ENCODE measurements around the gene ASB10.

ASB10 gene

DNA sequence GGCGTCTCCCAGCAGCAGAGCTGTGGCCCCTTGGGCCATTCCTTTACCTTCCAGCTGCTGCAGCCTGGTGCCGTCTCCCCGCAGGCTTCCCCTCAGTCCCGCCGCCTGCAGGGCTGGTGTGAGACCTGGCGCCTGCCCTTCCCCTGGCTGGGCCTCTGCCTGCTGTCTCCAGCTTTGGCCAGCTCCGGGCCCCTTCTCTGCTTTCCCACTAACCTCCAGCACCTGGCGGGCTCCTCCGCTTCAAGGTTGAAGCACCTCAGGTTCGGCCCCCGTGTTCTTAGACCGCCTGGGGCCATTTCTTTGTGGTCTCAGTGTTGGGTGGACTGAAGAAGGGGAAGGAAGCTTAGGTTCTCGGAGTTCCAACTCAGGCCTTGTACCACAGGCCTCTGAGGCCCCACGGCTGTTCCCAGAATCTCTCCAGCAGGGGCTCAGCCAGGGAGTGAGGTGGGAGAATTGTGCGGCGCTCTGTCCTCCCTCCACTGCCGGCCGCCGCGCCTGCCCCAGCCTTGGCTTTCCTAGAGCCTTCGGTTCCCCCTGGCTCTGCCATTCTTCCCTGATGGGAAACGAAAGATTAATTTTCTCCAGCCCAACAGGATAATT lies 49.9 kb downstream of the ASB10 start:
- H3K9ac ChIP-seq (ENCODE audit: low read length): no peak overlapping the region
- no peaks in the 10 kb centered on the region for H3K36me3 ChIP-seq (replicated peaks; ENCODE audit: low read depth, low read length)
- H3K27ac ChIP-seq (ENCODE audit: low read length): no peak overlapping the region
- no peaks in the 10 kb centered on the region for H3K4me1 ChIP-seq (ENCODE audit: low read length)
- H3K79me2 ChIP-seq (ENCODE audit: low read length): no peaks in the 10 kb centered on the region
- no peak overlapping the region for H3K4me3 ChIP-seq (ENCODE audit: low read length)
- TF ChIP-seq, protein P1, sequence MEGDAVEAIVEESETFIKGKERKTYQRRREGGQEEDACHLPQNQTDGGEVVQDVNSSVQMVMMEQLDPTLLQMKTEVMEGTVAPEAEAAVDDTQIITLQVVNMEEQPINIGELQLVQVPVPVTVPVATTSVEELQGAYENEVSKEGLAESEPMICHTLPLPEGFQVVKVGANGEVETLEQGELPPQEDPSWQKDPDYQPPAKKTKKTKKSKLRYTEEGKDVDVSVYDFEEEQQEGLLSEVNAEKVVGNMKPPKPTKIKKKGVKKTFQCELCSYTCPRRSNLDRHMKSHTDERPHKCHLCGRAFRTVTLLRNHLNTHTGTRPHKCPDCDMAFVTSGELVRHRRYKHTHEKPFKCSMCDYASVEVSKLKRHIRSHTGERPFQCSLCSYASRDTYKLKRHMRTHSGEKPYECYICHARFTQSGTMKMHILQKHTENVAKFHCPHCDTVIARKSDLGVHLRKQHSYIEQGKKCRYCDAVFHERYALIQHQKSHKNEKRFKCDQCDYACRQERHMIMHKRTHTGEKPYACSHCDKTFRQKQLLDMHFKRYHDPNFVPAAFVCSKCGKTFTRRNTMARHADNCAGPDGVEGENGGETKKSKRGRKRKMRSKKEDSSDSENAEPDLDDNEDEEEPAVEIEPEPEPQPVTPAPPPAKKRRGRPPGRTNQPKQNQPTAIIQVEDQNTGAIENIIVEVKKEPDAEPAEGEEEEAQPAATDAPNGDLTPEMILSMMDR (IDR thresholded peaks at IDR 0.05; ENCODE audit: low read depth, low read length): no peak
- no peak for TF ChIP-seq EZH2phosphoT487 (IDR thresholded peaks at IDR 0.05; ENCODE audit: low read depth)
- no peak overlapping the region for H3K4me2 ChIP-seq (ENCODE audit: low read length)
- no peak overlapping the region for H2AFZ ChIP-seq (ENCODE audit: low read depth, low read length)
- no peaks in the 10 kb centered on the region; the same call in 1 of the 2 replicates for H4K20me1 ChIP-seq (ENCODE audit: insufficient read depth, low read length)
- no peaks in the 10 kb centered on the region for H3K9me3 ChIP-seq (ENCODE audit: insufficient read depth, low read length)
- no peaks in the 10 kb centered on the region for H3K27me3 ChIP-seq (ENCODE audit: low read depth, low read length)

DNA sequence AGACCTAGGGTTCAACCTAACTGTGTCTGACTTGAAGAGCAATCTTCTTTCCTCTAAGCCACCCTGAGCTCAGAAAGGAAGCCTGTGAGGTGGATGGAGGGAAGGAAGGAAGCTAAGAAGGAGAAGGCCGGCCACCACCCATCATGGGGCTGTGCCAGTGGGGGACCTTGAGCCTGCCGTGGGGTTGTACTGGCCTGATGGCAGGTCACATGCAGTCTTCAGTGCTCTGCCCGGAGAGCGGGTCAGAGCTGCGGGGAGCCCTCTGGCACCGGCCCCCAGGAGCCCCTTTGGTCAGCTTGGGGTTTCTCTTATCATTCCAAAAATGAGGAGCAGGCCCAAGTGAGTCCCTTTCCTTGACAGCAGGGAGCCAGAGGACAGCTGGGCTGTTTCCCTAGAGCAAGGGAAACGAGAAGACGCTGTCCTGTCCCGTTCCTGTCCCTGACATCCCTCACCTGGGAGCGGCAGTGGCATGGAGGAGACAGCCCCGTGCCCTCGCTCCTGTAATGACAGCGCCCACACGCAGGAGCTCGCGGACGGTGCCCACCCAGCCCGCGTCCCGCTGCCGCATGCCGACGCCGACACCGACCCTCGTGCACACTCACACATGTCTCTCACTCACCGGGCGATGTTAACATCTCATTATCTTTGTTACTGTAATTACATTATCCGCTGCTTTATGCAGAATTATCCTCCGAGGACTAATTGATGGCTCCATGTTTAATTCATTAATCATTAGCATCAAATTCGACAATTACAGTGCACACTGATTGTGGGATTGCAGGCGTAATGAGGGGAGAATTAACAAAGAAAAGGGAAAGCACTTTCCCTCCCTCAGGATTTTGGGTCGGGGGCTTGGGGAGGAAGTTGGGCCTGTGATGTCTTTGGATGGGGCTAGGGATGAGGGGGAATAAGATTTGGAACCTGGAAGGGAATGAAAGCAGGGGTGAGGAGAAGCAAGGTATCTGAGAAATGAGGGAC lies 50.9 kb downstream of the ASB10 start:
- Histone ChIP-seq H4K20me1 (ENCODE audit: insufficient read depth, low read length) (no peaks in the 10 kb centered on the region), H3K79me2 (ENCODE audit: low read length) (no peaks in the 10 kb centered on the region), H3K9ac (ENCODE audit: low read length) (no peak overlapping the region), H2AFZ (ENCODE audit: low read depth, low read length) (no peak overlapping the region), H3K27ac (ENCODE audit: low read length) (no peak overlapping the region), H3K4me3 (ENCODE audit: low read length) (no peak overlapping the region), H3K9me3 (ENCODE audit: insufficient read depth, low read length) (no peaks in the 10 kb centered on the region), H3K4me1 (ENCODE audit: low read length) (no peaks in the 10 kb centered on the region), H3K27me3 (ENCODE audit: low read depth, low read length) (no peaks in the 10 kb centered on the region), H3K4me2 (ENCODE audit: low read length) (no peak overlapping the region), H3K36me3 (replicated peaks; ENCODE audit: low read depth, low read length) (no peaks in the 10 kb centered on the region)
- no peak for TF ChIP-seq EZH2phosphoT487 (IDR thresholded peaks at IDR 0.05; ENCODE audit: low read depth)
- TF ChIP-seq, protein P1 (IDR thresholded peaks at IDR 0.05; ENCODE audit: low read depth, low read length): no peak

DNA sequence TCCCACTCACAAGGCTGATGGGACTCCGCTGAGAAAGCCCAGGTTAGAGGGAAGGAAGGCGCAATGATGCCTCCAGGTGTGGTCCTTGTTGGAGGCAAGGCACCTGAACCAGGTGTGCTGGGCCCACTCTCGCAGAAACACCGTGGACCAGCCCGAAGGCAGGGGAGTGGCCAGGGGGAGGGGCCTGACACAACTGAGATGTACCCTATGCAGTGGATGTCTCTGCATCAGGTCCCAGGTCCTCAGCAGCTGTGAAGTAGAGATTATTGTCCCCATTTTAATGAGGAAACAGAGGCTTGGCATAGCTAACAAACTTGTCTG lies 51.6 kb downstream of the ASB10 start:
- TF ChIP-seq, protein P1 (IDR thresholded peaks at IDR 0.05; ENCODE audit: low read depth, low read length): no peak
- no peak for TF ChIP-seq EZH2phosphoT487 (IDR thresholded peaks at IDR 0.05; ENCODE audit: low read depth)
- Histone ChIP-seq H3K9me3 (ENCODE audit: insufficient read depth, low read length) (no peaks in the 10 kb centered on the region), H3K27me3 (ENCODE audit: low read depth, low read length) (no peaks in the 10 kb centered on the region), H3K36me3 (replicated peaks; ENCODE audit: low read depth, low read length) (no peaks in the 10 kb centered on the region), H3K4me1 (ENCODE audit: low read length) (no peaks in the 10 kb centered on the region), H3K9ac (ENCODE audit: low read length) (no peak overlapping the region), H3K79me2 (ENCODE audit: low read length) (no peaks in the 10 kb centered on the region), H3K27ac (ENCODE audit: low read length) (no peak overlapping the region), H4K20me1 (ENCODE audit: insufficient read depth, low read length) (no peaks in the 10 kb centered on the region), H2AFZ (ENCODE audit: low read depth, low read length) (no peak overlapping the region), H3K4me2 (ENCODE audit: low read length) (no peak overlapping the region), H3K4me3 (ENCODE audit: low read length) (no peak overlapping the region)

DNA sequence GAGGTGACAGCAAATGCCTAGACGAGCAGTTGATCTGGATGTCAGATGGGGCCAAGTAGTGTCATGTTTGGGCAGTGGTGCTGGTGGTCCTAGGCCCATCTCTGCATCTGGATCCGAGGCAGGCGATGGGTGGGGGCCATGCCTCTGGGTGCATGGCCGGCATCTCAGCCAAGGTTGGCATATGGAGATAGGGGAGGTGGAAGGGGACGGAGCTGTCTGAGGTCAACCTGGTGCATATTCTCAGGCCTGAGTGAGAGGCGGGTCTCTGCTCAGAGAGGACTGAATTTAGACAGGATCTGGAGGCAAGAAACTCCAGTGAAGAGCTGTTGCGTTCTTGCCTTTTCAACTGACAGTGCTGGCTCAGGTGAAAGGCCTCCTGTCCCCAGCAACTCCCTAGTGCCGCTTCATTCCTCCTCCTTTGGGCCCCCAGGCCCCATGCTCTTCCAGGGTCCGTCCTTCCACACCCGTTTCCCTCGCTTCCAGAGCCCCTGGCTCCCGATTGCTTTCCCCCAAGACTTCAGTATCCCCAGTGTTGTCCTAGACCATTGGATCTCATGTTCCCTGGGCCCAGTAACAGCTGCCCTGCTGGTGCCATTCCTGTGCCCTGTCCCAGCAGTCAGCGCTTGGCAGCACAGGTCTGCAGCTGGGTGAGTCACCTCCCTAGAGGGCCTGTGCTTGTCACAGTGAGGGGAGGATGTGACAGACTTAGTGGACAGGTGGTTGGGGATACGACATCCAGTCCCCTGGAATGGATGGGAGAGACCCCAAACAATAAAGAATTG lies 52.1 kb downstream of the ASB10 start:
- H3K9ac ChIP-seq (ENCODE audit: low read length): no peak overlapping the region
- H3K27me3 ChIP-seq (ENCODE audit: low read depth, low read length): no peaks in the 10 kb centered on the region
- no peak overlapping the region for H2AFZ ChIP-seq (ENCODE audit: low read depth, low read length)
- H3K4me3 ChIP-seq (ENCODE audit: low read length): no peak overlapping the region
- no peak overlapping the region for H3K27ac ChIP-seq (ENCODE audit: low read length)
- no peak overlapping the region for H3K4me2 ChIP-seq (ENCODE audit: low read length)
- no peaks in the 10 kb centered on the region for H3K4me1 ChIP-seq (ENCODE audit: low read length)
- H3K79me2 ChIP-seq (ENCODE audit: low read length): no peaks in the 10 kb centered on the region
- H4K20me1 ChIP-seq (ENCODE audit: insufficient read depth, low read length): no peaks in the 10 kb centered on the region
- H3K36me3 ChIP-seq (replicated peaks; ENCODE audit: low read depth, low read length): no peaks in the 10 kb centered on the region
- no peak for TF ChIP-seq EZH2phosphoT487 (IDR thresholded peaks at IDR 0.05; ENCODE audit: low read depth)
- TF ChIP-seq, protein P1 (IDR thresholded peaks at IDR 0.05; ENCODE audit: low read depth, low read length): no peak
- no peaks in the 10 kb centered on the region for H3K9me3 ChIP-seq (ENCODE audit: insufficient read depth, low read length)

Measured in OCI-LY3 (cell line).